ENCODE data around the gene HMCN2. TPM values are rescaled to one million over a fixed set of nuclear protein-coding genes. Genes with fewer than 3 reads are reported as not detected.

Gene HMCN2
- total RNA-seq, 1 experiment from 2014 or later = 5.6 TPM

- DNase-seq (ENCODE audit: low spot score) (no peak), ATAC-seq (no peak)
- H3K36me3 Mint-ChIP-seq = peaks cover 6% of the 10 kb centered on the region
- CTCF ChIA-PET = interaction anchor here (0.5 to 2.0 kb wide), 41 partner anchors 9 to 446 kb away, joined by 3 to 20 read pairs (median 4); no protein-coding TSS in a partner anchor
- POLR2A ChIA-PET = interaction anchor here (0.7 kb wide), 1 partner anchor 90 kb away, joined by 5 read pairs; no protein-coding TSS in a partner anchor
- TF ChIP-seq MLX (CRISPR knock-in tag; IDR thresholded peaks at IDR 0.05) (no peak), ZMAT4 (CRISPR knock-in tag; IDR thresholded peaks at IDR 0.05) (no peak), ELF4 (CRISPR knock-in tag; IDR thresholded peaks at IDR 0.05; ENCODE audit: low read depth) (no peak), ATF3 (CRISPR knock-in tag; conservative IDR thresholded peaks at IDR 0.05) (no peak), MXD4 (CRISPR knock-in tag; IDR thresholded peaks at IDR 0.05; ENCODE audit: borderline replicate concordance) (no peak), NFE2L1 (CRISPR knock-in tag; IDR thresholded peaks at IDR 0.05) (no peak), ZNF512 (CRISPR knock-in tag; IDR thresholded peaks at IDR 0.05; ENCODE audit: borderline replicate concordance) (no peak)
- TF ChIP-seq, protein P1, sequence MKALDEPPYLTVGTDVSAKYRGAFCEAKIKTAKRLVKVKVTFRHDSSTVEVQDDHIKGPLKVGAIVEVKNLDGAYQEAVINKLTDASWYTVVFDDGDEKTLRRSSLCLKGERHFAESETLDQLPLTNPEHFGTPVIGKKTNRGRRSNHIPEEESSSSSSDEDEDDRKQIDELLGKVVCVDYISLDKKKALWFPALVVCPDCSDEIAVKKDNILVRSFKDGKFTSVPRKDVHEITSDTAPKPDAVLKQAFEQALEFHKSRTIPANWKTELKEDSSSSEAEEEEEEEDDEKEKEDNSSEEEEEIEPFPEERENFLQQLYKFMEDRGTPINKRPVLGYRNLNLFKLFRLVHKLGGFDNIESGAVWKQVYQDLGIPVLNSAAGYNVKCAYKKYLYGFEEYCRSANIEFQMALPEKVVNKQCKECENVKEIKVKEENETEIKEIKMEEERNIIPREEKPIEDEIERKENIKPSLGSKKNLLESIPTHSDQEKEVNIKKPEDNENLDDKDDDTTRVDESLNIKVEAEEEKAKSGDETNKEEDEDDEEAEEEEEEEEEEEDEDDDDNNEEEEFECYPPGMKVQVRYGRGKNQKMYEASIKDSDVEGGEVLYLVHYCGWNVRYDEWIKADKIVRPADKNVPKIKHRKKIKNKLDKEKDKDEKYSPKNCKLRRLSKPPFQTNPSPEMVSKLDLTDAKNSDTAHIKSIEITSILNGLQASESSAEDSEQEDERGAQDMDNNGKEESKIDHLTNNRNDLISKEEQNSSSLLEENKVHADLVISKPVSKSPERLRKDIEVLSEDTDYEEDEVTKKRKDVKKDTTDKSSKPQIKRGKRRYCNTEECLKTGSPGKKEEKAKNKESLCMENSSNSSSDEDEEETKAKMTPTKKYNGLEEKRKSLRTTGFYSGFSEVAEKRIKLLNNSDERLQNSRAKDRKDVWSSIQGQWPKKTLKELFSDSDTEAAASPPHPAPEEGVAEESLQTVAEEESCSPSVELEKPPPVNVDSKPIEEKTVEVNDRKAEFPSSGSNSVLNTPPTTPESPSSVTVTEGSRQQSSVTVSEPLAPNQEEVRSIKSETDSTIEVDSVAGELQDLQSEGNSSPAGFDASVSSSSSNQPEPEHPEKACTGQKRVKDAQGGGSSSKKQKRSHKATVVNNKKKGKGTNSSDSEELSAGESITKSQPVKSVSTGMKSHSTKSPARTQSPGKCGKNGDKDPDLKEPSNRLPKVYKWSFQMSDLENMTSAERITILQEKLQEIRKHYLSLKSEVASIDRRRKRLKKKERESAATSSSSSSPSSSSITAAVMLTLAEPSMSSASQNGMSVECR (CRISPR knock-in tag; IDR thresholded peaks at IDR 0.05; ENCODE audit: borderline replicate concordance) = no peak
- H3K4me1 Mint-ChIP-seq = peaks cover 20% of the 10 kb centered on the region
- peaks cover 3% of the 10 kb centered on the region; the same call in 1 of the 2 replicates for H3K27me3 Mint-ChIP-seq (ENCODE audit: low read depth)
- H3K9me3 Mint-ChIP-seq = no peaks in the 10 kb centered on the region
- no peak overlapping the region for H3K27ac Mint-ChIP-seq
- H3K4me3 Mint-ChIP-seq = no peak overlapping the region
Observed at GRCh38 chr9:130236436-130236985, 29.0 kb upstream of the HMCN2 start.

GRCh38 chr9:130237076-130237475, 28.5 kb upstream of the HMCN2 start:
- H3K36me3 Mint-ChIP-seq = peaks cover 6% of the 10 kb centered on the region
- POLR2A ChIA-PET = no interaction called here
- peaks cover 8% of the 10 kb centered on the region for H3K27me3 Mint-ChIP-seq (ENCODE audit: low read depth)
- ATAC-seq (no peak), DNase-seq (ENCODE audit: low spot score) (no peak)
- no peak overlapping the region for H3K4me3 Mint-ChIP-seq
- no peaks in the 10 kb centered on the region for H3K9me3 Mint-ChIP-seq
- peaks cover 20% of the 10 kb centered on the region for H3K4me1 Mint-ChIP-seq
- H3K27ac Mint-ChIP-seq = no peak overlapping the region; the same call in 1 of the 2 replicates
- CTCF ChIA-PET = interaction anchor here (0.6 to 2.0 kb wide), 10 partner anchors 22 to 398 kb away, joined by 3 to 20 read pairs (median 4); no protein-coding TSS in a partner anchor
- TF ChIP-seq NFYB (CRISPR knock-in tag; conservative IDR thresholded peaks at IDR 0.05; ENCODE audit: low read depth) (no peak), FOXJ3 (CRISPR knock-in tag; IDR thresholded peaks at IDR 0.05; ENCODE audit: borderline replicate concordance) (no peak), ZNF532 (CRISPR knock-in tag; IDR thresholded peaks at IDR 0.05; ENCODE audit: borderline replicate concordance) (no peak)
- TF ChIP-seq, protein P2, sequence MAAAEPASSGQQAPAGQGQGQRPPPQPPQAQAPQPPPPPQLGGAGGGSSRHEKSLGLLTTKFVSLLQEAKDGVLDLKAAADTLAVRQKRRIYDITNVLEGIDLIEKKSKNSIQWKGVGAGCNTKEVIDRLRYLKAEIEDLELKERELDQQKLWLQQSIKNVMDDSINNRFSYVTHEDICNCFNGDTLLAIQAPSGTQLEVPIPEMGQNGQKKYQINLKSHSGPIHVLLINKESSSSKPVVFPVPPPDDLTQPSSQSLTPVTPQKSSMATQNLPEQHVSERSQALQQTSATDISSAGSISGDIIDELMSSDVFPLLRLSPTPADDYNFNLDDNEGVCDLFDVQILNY (CRISPR knock-in tag; IDR thresholded peaks at IDR 0.05) = no peak
- TF ChIP-seq, protein P3, sequence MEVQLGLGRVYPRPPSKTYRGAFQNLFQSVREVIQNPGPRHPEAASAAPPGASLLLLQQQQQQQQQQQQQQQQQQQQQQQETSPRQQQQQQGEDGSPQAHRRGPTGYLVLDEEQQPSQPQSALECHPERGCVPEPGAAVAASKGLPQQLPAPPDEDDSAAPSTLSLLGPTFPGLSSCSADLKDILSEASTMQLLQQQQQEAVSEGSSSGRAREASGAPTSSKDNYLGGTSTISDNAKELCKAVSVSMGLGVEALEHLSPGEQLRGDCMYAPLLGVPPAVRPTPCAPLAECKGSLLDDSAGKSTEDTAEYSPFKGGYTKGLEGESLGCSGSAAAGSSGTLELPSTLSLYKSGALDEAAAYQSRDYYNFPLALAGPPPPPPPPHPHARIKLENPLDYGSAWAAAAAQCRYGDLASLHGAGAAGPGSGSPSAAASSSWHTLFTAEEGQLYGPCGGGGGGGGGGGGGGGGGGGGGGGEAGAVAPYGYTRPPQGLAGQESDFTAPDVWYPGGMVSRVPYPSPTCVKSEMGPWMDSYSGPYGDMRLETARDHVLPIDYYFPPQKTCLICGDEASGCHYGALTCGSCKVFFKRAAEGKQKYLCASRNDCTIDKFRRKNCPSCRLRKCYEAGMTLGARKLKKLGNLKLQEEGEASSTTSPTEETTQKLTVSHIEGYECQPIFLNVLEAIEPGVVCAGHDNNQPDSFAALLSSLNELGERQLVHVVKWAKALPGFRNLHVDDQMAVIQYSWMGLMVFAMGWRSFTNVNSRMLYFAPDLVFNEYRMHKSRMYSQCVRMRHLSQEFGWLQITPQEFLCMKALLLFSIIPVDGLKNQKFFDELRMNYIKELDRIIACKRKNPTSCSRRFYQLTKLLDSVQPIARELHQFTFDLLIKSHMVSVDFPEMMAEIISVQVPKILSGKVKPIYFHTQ (CRISPR knock-in tag; IDR thresholded peaks at IDR 0.05) = no peak
- TF ChIP-seq, protein P4, sequence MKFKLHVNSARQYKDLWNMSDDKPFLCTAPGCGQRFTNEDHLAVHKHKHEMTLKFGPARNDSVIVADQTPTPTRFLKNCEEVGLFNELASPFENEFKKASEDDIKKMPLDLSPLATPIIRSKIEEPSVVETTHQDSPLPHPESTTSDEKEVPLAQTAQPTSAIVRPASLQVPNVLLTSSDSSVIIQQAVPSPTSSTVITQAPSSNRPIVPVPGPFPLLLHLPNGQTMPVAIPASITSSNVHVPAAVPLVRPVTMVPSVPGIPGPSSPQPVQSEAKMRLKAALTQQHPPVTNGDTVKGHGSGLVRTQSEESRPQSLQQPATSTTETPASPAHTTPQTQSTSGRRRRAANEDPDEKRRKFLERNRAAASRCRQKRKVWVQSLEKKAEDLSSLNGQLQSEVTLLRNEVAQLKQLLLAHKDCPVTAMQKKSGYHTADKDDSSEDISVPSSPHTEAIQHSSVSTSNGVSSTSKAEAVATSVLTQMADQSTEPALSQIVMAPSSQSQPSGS (CRISPR knock-in tag; IDR thresholded peaks at IDR 0.05; ENCODE audit: borderline replicate concordance, low read depth) = no peak

Measured in WTC11 (cell line).